ENCODE measurements around the gene PLAU. TPM values are rescaled to one million over a fixed set of nuclear protein-coding genes. Genes with fewer than 3 reads are reported as not detected.

The PLAU gene
- total RNA-seq, 1 donor from 2014 or later = 19.5 TPM

DNA sequence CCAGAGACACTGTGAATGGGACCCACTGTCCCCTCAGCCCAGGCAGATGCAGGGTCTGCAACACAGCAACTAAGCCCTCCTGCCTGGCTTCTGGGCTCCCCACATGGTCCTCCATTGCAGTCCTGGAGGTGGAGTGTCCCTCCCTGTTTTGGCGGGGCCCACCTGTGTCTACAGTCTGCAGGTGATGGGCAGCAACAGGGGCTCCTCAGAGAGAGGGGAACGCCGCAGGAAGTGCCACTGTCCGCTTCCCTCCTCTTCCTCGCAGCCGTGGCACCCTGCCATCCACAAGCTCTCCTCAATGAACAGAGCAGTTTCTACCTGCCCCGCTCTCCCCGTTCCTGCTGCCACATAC lies 45.8 kb upstream of the PLAU start:
- Mint-ChIP-seq H3K4me1 (ENCODE audit: unreplicated experiment) (peaks cover 54% of the 10 kb centered on the region), H3K36me3 (ENCODE audit: low read depth, unreplicated experiment) (peaks cover 19% of the 10 kb centered on the region), H3K27ac (ENCODE audit: unreplicated experiment) (peak overlapping the region; percentile 72), H3K9me3 (ENCODE audit: unreplicated experiment) (no peaks in the 10 kb centered on the region), H3K27me3 (ENCODE audit: unreplicated experiment) (peaks cover 13% of the 10 kb centered on the region), H3K4me3 (ENCODE audit: unreplicated experiment) (no peak overlapping the region)
- TF ChIP-seq, protein P1, sequence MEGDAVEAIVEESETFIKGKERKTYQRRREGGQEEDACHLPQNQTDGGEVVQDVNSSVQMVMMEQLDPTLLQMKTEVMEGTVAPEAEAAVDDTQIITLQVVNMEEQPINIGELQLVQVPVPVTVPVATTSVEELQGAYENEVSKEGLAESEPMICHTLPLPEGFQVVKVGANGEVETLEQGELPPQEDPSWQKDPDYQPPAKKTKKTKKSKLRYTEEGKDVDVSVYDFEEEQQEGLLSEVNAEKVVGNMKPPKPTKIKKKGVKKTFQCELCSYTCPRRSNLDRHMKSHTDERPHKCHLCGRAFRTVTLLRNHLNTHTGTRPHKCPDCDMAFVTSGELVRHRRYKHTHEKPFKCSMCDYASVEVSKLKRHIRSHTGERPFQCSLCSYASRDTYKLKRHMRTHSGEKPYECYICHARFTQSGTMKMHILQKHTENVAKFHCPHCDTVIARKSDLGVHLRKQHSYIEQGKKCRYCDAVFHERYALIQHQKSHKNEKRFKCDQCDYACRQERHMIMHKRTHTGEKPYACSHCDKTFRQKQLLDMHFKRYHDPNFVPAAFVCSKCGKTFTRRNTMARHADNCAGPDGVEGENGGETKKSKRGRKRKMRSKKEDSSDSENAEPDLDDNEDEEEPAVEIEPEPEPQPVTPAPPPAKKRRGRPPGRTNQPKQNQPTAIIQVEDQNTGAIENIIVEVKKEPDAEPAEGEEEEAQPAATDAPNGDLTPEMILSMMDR (IDR thresholded peaks at IDR 0.05; ENCODE audit: unreplicated experiment) = no peak
- DNase-seq (ENCODE audit: low spot score) = no peak

DNA sequence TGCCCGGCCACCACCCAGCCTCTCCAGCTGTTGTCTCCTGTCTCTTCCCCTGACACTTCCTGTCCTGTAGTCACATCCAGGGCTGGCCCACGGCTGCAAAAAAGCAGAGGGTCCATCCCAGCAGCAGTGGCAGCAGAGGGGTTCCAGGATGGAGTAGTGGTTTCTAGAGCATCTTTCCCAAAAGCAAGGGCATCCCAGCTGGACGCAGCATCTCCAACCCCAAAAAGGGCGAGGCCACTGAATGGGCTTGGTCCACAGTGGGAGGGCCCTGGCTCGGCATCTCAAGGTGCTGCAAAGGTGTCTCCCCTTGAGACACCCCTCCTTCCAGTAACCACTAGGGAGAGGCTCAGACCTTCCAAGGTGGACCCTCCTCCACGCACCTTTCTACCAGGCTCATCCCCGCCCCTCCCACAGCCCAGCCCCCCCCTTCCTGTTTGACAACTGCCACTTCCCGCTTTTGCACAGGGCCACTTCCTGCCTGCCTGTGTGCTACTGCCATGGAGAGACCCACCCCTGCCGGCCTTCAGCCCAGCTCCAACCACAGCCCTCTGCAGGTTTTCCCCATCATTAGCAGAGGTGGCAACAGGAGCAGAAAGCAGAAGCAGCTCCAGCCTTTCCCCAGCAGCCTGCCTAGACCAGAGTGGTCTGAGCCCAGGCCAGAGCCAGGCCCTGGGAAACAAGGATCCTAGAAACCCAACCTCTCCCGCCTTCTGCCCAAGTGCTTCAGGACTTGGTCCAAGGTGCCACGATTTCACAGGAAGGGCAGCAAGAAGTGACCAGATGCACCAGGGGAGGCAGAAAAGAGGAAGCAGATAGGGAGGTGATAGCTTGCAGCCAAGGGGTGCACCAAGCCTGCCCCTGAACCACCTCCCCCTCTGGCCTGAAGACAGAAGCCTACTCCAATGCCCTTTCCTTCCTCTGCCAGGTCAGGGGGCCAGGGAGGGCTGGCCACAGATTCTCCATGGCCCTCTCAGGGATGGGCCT lies 45.2 kb upstream of the PLAU start:
- Mint-ChIP-seq H3K36me3 (ENCODE audit: low read depth, unreplicated experiment) (peaks cover 18% of the 10 kb centered on the region), H3K27ac (ENCODE audit: unreplicated experiment) (peak overlapping the region; percentile 89), H3K4me1 (ENCODE audit: unreplicated experiment) (peaks cover 54% of the 10 kb centered on the region), H3K4me3 (ENCODE audit: unreplicated experiment) (no peak overlapping the region), H3K9me3 (ENCODE audit: unreplicated experiment) (no peaks in the 10 kb centered on the region), H3K27me3 (ENCODE audit: unreplicated experiment) (peaks cover 13% of the 10 kb centered on the region)
- peak; percentile 40 for DNase-seq (ENCODE audit: low spot score)
- TF ChIP-seq, protein P1 (IDR thresholded peaks at IDR 0.05; ENCODE audit: unreplicated experiment) = no peak

DNA sequence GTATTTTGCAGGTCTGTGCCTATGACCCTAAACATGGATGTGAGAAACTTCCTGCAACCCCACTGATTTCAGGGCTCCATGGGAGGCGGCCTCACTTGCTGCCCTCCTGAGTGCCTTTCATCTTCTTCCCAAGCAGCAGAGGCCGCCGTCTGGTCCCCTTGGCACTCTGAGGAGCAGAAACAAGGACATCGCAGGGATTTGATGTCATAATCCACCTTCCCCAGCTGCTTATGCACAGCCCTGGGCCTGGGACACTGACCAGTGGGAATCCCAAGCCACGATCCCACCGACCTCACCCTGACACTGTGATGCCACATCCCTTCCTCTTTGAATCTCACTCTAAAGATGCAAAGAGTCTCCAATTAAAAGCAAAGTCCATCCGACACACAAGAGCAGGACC lies 44.3 kb upstream of the PLAU start:
- peaks cover 21% of the 10 kb centered on the region for H3K36me3 Mint-ChIP-seq (ENCODE audit: low read depth, unreplicated experiment)
- H3K4me1 Mint-ChIP-seq (ENCODE audit: unreplicated experiment) = peaks cover 54% of the 10 kb centered on the region
- H3K27me3 Mint-ChIP-seq (ENCODE audit: unreplicated experiment) = peaks cover 16% of the 10 kb centered on the region
- peak overlapping the region; percentile 50 for H3K4me3 Mint-ChIP-seq (ENCODE audit: unreplicated experiment)
- H3K9me3 Mint-ChIP-seq (ENCODE audit: unreplicated experiment) = no peaks in the 10 kb centered on the region
- no peak for DNase-seq (ENCODE audit: low spot score)
- TF ChIP-seq, protein P1 (IDR thresholded peaks at IDR 0.05; ENCODE audit: unreplicated experiment) = no peak
- H3K27ac Mint-ChIP-seq (ENCODE audit: unreplicated experiment) = peak overlapping the region; percentile 89

DNA sequence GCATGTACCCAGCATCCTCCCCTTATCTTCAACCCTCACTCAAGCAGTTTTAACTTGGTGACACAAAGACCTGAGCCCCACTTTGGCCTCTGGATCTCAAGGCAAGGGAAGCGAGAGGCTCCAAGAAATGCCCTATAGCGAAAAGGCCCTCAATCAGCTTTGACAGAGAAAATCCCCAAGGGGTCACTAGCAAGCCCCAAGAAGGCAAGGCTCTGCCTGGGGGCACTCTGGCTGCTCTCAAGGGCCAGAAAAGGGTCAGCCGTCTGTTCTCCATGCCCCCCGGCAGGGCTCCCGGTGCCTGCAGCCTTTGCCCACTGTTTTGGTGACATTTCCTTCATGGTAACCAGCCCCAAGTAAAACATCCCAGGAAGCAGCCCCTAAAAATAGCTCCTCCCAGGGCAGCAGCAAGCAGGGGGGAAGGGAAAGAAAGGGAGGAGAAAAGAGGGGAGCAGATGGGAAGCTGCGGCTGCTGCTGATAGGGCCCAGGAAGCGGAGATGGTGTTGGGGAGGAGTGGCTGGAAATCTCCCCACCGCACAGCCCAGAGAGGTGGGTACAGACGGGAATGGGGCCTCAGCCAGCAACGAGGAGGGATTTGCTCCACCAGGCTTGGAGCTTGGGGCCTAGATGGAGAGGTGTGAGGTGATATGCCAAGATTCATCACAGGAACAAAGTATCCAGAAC lies 43.7 kb upstream of the PLAU start:
- Mint-ChIP-seq H3K36me3 (ENCODE audit: low read depth, unreplicated experiment) (peaks cover 19% of the 10 kb centered on the region), H3K27me3 (ENCODE audit: unreplicated experiment) (peaks cover 16% of the 10 kb centered on the region), H3K4me3 (ENCODE audit: unreplicated experiment) (no peak overlapping the region), H3K27ac (ENCODE audit: unreplicated experiment) (peak overlapping the region; percentile 24), H3K9me3 (ENCODE audit: unreplicated experiment) (no peaks in the 10 kb centered on the region), H3K4me1 (ENCODE audit: unreplicated experiment) (peaks cover 51% of the 10 kb centered on the region)
- DNase-seq (ENCODE audit: low spot score) = no peak
- TF ChIP-seq, protein P1 (IDR thresholded peaks at IDR 0.05; ENCODE audit: unreplicated experiment) = no peak

Measured in endothelial cell (in vitro differentiated cells).